Activated T-cell treated with anti-CD3 and anti-CD28 coated beads, Interleukin-2, amount 50 U/mL, for 48 hours (primary cell): Measurements from ENCODE around the gene AGBL5.

Source experiments
- DNase-seq, 2 experiments: peaks; one replicate each; pipeline ENCODE4 v3.0.0-alpha.2; 2020

The AGBL5 gene

DNA sequence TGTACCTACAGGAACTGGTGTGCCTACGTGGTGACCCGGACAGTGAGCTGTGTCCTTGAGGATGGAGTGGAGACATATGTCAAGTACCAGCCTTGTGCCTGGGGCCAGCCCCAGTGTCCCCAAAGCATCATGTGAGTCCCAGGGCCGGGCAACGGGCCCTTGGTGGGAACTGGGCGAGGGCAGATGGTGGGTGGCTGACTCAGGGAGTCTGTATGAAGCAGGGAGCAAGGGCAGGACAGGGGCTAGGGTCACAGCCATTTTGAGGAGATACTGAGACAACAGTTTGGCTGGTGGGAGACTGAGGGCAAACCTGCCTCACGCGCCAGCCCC lies 28.6 kb downstream of the AGBL5 start:
- DNase-seq: no peak

DNA sequence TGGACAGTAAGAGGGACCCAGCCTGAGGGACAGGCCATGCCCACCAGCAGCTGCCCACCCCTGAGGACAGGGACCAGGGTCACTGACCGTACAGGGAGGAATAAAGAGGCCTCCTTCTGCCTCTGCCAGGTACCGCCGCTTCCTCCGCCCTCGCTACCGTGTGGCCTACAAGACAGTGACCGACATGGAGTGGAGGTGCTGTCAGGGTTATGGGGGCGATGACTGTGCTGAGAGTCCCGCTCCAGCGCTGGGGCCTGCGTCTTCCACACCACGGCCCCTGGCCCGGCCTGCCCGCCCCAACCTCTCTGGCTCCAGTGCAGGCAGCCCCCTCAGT lies 29.1 kb downstream of the AGBL5 start:
- no peak for DNase-seq

DNA sequence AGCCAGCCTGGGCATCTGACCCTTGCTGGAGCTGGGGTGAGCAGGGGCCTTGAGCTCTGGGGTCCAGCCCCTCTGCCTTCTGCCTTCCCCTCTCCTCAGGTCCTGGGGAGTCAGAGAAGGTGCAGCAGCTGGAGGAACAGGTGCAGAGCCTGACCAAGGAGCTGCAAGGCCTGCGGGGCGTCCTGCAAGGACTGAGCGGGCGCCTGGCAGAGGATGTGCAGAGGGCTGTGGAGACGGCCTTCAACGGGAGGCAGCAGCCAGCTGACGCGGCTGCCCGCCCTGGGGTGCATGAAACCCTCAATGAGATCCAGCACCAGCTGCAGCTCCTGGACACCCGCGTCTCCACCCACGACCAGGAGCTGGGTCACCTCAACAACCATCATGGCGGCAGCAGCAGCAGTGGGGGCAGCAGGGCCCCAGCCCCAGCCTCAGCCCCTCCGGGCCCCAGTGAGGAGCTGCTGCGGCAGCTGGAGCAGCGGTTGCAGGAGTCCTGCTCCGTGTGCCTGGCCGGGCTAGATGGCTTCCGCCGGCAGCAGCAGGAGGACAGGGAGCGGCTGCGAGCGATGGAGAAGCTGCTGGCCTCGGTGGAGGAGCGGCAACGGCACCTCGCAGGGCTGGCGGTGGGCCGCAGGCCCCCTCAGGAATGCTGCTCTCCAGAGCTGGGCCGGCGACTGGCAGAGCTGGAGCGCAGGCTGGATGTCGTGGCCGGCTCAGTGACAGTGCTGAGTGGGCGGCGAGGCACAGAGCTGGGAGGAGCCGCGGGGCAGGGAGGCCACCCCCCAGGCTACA lies 30.7 kb downstream of the AGBL5 start:
- DNase-seq: no peak

DNA sequence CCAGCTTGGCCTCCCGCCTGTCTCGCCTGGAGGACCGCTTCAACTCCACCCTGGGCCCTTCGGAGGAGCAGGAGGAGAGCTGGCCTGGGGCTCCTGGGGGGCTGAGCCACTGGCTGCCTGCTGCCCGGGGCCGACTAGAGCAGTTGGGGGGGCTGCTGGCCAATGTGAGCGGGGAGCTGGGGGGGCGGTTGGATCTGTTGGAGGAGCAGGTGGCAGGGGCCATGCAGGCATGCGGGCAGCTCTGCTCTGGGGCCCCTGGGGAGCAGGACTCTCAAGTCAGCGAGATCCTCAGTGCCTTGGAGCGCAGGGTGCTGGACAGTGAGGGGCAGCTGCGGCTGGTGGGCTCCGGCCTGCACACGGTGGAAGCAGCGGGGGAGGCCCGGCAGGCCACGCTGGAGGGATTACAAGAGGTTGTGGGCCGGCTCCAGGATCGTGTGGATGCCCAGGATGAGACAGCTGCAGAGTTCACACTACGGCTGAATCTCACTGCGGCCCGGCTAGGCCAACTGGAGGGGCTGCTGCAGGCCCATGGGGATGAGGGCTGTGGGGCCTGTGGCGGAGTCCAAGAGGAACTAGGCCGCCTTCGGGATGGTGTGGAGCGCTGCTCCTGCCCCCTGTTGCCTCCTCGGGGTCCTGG lies 31.4 kb downstream of the AGBL5 start:
- DNase-seq: no peak

DNA sequence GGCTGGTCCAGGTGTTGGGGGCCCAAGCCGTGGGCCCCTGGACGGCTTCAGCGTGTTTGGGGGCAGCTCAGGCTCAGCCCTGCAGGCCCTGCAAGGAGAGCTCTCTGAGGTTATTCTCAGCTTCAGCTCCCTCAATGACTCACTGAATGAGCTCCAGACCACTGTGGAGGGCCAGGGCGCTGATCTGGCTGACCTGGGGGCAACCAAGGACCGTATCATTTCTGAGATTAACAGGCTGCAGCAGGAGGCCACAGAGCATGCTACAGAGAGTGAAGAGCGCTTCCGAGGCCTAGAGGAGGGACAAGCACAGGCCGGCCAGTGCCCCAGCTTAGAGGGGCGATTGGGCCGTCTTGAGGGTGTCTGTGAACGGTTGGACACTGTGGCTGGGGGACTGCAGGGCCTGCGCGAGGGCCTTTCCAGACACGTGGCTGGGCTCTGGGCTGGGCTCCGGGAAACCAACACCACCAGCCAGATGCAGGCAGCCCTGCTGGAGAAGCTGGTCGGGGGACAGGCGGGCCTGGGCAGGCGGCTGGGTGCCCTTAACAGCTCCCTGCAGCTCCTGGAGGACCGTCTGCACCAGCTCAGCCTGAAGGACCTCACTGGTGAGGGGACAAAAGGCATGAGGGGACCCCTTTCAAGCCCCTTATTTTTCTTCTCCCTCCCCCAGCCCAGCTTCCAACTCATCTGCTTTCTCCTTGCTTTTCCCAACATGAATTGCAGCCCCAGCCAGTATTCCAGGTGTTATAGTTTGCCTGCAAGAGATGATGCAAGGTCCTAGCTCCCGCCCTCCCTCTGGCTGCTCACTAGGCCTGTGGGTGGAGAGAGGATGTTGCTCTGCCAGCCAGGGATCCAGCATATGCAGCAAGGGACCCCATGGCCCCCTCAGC lies 32.2 kb downstream of the AGBL5 start:
- DNase-seq: no peak

DNA sequence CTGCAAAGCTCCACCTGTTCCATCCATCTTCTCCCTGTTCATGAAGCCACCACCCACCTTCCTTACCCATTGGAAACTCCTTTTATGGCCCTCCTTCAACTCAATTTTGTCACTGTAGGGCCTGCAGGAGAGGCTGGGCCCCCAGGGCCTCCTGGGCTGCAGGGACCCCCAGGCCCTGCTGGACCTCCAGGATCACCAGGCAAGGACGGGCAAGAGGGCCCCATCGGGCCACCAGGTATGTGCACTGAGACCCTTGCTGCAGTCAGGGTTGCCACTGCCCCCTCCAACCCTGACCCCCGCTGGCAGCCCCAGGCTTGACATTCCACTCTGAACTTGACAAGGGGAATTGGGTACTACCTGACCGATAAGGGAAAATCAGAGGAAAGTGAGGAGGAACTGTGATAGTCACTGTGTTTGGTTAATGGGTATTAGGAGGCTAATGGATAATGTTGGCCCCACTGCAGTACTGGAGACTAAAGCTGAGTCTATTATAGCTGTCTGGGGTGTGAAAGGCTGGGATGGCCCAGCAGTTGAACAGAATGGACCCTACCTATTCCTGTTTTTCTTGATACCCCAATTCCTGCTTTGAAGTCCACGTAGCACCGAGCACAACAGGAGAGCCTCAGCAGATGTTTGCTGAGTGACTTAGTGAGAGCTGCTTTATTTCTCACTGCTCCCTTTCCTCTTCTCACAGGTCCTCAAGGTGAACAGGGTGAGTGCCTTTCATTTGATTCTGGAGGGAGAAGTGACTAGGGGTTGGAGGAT lies 33.0 kb downstream of the AGBL5 start:
- DNase-seq: no peak

DNA sequence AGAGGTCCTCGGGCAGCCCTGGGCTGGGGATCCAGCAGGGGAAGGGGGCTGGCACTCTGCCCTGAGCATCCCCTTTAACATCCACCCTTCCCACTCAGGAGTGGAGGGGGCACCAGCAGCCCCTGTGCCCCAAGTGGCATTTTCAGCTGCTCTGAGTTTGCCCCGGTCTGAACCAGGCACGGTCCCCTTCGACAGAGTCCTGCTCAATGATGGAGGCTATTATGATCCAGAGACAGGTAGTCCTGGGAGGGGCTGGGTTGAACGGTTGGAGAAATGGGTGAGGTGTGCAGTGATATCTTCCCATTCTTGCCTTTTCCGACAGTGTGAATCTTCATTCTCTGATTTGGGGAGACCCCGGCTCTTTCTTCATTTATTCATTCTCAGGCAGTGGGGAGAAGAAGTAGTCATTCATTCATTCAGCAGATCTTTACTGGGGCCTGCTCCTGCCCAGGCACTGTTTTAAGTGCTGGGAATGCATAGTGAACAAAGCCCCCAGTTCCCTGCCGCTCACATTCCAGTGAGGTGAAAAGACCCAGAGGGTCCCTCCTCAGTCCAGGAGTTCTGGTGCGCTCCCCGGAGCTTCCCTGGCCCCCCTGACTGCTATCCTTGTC lies 33.7 kb downstream of the AGBL5 start:
- DNase-seq: no peak

DNA sequence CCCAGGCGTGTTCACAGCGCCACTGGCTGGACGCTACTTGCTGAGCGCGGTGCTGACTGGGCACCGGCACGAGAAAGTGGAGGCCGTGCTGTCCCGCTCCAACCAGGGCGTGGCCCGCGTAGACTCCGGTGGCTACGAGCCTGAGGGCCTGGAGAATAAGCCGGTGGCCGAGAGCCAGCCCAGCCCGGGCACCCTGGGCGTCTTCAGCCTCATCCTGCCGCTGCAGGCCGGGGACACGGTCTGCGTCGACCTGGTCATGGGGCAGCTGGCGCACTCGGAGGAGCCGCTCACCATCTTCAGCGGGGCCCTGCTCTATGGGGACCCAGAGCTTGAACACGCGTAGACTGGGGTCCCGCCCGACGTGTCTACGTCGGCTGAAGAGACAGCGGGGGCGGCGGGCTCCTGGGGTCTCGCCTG lies 34.2 kb downstream of the AGBL5 start:
- peak; percentile 65 to 68 for DNase-seq

DNA sequence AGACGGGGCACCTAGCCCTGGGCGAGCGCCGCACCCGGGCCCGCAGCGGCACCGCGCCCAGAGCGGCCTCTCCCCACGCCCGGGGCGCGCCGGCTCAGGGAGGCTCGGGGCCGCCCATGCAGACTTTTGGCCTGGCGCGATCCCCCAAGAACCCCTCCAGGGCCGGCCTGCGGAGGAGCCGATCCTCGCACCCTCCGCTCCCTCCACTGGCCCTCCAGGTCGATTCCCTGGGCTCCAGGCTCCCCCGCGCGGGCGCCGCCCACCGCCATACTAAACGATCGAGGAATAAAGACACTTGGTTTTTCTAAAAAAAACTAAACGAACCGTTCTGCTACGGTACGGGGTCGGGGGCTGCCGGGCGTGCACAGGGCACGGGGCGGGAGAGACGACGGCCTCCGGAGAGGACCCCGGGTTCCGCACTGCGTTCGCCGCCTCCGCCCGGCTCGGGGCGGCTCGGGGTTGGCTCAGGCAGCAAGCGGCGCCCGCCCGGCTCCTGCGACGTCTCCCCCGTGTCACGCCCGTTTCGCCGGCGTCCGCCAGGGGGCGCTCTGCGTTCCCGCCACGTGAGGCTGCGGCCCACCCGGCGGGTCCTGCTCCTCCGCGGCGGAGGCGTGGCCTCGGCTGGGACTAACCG lies 34.7 kb downstream of the AGBL5 start:
- DNase-seq: peak; percentile 98 to 100

DNA sequence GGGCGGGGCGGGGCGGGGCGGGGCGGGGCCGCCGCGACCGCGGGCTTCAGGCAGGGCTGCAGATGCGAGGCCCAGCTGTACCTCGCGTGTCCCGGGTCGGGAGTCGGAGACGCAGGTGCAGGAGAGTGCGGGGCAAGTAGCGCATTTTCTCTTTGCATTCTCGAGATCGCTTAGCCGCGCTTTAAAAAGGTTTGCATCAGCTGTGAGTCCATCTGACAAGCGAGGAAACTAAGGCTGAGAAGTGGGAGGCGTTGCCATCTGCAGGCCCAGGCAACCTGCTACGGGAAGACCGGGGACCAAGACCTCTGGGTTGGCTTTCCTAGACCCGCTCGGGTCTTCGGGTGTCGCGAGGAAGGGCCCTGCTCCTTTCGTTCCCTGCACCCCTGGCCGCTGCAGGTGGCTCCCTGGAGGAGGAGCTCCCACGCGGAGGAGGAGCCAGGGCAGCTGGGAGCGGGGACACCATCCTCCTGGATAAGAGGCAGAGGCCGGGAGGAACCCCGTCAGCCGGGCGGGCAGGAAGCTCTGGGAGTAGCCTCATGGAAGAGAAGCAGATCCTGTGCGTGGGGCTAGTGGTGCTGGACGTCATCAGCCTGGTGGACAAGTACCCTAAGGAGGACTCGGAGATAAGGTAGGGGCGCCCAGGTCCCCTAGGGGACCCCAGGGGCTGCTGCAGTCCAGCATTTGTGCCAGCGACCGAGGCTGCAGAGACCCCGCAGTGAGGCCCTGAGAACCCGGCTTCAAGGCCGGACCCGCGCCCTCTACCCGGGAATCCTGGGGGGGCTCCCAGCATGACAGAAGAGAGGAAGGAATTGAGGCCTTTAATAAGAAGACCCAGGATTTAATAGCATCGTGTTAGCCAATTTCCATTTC lies 35.5 kb downstream of the AGBL5 start, which contains the start of gene KHK:
KHK (plus strand) TSS at position 49 of the 870 bp plus-strand sequence; CDS start at position 537, 488 bp downstream.
- no peak for DNase-seq

DNA sequence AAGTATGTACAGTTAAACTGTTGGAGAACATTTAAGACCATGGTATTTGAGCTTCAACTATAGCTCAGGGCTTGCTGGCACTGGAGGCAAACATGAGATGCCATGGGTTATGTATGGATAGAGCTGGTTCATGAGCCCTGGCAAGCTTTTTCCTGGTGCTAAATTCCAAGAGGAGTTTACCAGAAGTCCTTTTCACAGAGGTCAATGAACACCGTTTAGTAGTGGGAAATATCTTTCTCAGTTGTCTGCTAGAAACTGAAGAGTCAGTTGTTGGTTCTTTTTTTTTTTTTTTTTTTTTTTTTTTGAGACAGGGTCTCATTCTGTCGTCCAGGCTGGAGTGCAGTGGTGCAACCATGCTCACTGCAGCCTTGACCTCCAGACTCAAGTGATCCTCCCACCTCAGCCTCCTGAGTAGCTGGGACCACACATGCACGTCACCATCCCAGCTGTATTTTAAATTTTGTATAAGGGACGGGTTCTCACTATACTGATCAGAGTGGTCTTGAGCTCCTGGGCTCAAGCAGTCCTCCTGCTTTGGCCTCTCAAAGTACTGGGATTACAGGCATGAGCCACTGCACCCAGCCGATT lies 36.4 kb downstream of the AGBL5 start:
- DNase-seq: no peak

DNA sequence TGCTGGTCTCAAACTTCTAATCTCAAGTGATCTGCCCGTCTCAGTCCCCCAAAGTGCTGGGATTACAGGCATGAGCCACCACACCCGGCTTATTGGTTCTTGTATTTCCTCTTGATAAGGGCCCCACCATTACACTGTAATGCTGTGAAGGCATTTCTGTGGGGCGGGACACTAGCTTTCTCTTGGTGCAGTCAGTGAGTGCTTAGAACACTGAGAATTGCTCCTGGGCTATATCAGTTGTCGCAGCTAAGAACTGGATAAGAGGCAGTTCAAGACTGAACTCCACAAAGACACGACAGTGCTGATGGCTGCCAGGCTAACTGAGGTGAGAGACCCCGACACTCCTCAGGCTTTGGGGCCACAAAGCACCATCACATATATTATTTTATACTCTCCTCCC lies 37.2 kb downstream of the AGBL5 start:
- no peak for DNase-seq

DNA sequence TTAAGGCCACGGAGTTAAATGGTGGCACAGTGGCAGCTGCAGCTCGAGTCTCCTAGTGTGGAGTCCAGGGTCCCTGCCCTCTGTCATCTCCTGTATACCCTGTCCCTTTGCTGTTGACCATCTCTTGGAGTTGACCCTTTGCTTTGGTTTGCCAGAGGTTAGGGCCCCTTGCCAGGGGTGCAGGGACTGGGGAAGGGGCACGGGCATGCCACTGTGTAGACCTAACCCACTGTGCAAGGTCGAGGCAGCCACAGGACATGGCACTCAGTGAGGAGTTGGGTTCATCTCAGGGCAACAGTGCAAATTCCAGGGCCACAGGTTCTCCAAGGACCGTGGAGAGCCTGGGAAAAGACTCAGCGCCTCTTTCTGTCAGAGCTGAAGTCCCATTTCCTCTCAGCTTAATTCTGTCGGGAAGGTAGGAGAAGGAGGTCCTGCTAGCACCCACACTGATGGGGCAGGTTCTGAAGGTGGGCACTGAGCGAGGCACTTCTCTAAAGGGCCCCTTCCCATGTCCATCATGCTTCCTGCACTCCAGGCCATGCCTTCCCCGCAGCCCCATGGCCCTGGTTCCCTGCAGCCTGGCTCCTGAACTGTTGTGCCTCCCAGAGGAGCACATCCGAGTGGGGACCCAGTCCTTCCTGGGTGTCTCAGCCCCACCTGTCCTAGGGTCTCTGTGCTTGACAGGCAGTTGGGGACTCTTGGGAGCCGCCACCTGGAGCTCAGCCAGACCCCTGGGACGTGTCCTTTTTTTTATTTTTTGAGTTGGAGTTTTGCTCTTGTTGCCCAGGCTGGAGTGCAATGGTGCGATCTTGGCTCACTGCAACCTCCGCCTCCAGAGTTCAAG lies 37.9 kb downstream of the AGBL5 start:
- no peak for DNase-seq

DNA sequence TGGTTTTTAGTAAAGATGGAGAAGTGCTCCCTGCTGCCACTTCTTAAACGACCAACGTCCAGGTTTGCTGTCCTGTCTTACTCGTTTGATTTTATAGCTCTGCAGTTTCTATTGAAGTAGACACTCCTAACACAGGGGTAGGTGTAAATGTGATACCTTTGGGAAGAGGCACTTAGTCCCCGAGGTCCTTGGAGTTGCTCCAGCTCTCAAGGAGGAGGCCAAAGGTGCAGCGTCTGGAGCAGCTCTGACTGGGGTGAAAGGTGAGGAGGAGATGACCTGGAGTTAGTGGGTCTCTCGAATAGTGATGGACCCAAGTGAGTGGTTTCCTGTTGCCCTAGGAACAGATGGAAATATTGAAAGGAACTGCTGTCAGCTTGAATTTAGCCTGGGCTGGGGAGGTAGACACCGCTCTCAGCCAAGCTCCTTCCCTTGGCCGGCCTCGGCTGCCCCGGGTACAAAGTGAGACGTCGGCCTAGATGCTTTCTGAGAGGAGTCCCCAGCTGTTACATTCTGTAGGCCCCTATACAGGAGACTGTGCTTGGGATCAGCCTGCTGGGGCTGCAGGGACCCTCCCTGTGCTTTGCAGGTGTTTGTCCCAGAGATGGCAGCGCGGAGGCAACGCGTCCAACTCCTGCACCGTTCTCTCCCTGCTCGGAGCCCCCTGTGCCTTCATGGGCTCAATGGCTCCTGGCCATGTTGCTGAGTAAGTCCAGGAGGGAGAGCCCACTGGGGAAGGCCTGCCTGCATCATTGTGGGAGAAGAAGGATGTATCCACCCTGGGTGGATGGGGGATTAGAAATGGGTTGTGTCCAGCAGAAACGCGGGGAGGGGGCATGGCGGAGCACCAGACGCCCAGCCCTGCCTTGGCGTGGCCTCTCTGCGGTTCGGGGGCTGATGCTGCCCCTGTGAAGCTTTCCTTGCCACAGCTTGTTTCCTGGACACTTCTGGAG lies 40.6 kb downstream of the AGBL5 start:
- DNase-seq: no peak

DNA sequence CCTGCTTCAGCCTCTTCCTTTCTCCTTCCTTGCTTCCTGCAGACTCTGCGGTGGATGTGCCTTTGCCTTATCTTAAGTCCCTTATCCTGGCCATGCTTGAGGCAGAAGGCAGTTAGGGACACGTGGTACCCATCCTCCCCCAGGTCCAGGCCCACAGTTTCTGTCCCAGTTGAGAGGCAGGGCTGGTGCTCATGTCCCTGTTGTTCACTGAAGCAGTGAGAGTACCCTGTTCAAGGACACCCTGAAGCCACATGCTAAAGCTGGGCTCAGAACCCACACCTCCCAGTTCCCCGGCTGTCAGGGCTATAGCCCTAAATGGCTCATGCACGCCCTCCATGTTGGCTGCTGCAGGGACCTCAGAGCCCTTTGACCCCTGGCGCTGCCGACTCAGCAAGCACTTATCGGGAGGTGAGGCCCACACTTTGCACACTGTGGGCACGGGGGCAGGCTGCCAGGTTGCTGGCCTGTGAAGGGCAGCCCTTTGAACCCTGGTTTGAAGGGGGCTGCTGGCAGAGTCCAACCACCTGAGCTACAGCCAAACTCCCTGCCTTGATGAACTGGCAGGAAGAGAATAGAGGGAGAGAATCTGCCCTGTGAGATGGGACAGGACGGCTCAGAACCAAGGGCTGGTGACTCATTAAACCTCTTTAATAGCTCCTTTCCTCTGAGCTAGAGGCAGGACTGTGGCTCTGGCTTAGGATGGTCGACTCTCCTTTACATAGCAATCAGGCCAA lies 41.4 kb downstream of the AGBL5 start:
- DNase-seq: no peak

DNA sequence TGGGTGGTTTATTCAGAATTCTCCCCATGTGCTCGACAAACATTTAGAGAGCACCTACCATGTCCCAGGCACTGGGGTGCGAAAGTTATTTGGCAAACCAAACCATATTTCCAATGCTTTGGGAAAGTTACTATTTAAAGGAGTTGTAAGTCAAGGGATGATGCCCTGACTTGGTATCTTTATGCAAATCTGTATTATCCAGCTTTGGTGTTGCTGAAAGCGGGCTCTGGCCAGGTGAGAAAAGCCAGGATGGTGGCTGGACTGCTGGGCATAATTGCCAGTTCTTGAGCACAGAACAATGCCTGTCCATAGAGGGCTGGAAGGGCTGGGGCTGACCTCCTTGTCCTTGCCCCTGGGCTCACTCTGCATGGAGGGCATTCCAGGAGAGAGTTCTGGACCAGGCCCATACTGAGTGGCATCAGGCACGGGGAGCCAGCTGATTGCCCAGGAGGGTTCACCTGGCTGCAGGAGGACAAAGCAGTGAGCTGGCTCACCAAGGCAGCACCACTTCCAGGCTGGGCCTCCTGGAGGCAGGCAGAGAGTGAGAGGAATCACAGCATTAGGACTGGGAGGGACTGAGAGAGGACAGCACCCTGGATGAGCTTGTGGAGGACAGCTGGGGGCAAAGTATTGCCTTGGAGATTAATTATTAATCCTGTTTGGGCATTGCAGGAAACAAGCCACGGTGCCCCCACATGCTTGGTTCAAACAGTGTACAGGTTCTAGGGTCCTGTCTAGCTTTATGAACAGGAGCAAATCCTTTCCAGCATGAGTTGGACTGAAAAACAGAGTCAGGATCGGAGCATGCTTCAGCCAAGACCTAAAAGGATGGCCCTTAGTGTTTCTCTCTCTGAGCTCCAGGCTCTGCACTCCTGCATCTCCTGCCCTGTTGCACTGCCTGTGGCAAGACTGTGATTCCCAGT lies 42.2 kb downstream of the AGBL5 start:
- DNase-seq: no peak
